CD4-positive, alpha-beta T cell treated with Interleukin-6 for 4 hours (primary cell): ENCODE data around the gene CDKN2C.
"Not testable (repeated sequence)": the region's sequence is repeated elsewhere in the genome, so short reads cannot be mapped to it uniquely, and the experiment has no call there.

ENCODE experiments used
- DNase-seq: peaks from one replicate; pipeline ENCODE4 v3.0.0-alpha.2; 2020; ENCODE audit warnings: mixed read lengths

Gene CDKN2C

DNA sequence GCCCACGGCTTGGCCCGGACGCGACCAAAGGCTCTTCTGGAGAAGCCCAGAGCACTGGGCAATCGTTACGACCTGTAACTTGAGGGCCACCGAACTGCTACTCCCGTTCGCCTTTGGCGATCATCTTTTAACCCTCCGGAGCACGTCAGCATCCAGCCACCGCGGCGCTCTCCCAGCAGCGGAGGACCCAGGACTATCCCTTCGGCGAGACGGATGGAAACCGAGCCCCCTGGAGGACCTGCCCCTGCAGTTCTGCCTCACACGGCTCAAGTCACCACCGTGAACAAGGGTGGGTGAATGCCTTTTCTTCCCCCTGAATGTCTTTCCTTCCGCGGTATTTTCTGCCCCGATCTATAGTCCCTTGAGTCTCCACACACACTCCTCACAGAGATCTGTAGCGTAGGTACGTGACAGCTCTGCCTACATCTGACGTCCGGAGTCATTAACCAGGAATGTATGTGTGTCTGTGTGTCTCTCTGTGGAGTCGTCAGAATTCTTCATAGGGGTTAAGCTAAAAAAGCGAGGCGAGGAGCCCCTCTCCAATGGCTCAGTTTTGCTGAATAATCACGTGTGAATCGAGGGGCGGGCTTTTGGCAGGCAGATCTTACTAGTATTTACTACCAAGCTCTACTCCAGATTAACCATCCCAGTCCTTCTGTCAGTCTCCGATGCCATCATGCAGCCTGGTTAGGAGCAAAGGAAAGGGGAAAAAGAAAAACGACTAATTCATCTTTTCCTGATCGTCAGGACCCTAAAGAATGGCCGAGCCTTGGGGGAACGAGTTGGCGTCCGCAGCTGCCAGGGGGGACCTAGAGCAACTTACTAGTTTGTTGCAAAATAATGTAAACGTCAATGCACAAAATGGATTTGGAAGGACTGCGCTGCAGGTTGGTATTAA lies at the start of gene CDKN2C:
TSS of gene CDKN2C (plus strand) at position 635 of the 898 bp plus-strand sequence. CDS start at position 759, 124 bp downstream.
- peak; percentile 59 for DNase-seq

DNA sequence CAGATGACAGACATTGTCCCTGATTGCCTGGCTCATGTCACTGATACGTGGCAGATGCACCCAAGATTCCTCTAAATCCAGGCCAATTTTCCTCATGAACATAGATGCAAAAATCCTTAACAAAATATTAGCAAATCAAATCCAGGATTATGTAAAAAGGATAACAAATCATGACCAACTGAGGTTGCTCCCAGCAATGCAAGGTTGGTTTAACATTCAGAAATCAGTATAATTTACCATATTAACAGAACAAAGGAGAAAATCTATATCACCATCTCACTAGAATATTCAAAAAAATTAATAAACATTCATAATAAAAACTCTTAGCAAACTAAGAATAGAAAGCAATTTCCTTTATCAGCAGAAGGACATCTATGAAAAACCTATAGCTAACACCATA lies 49.6 kb upstream of the CDKN2C start:
- no peak for DNase-seq

DNA sequence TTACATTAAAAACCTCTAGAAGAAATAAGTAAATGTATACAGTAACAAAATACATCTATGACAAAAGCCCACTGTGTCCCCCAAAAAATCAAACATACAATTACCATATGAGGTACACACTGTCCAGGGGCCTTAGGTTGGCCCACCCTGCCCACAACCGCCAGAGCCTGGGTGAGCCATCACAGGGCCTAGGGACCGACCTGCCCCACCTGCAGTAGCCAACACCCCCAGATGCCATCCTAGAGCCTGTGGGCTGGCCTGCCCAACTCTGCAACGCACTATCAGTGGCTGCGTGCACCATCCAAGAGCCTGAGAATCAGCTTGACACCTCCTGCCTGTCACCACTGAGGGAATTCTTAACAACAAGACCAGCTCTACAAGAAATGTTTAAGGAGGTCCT lies 49.0 kb upstream of the CDKN2C start:
- no peak for DNase-seq

DNA sequence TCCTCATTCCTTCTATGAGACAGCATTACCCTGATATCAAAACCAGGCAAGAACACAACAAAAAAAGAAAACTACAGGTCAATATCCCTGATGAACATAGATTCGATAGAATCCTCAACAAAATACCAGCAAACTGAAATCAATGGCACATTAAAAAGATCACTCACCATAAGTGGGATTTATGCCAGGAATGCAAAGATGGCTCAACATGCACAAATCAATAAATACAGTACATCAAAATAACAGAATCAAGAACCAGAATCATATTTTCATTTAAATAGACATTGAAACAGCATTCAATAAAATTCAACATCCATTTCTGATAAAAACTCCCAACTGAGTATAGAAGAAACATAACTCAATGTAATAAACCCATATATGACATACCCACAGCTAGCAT lies 46.5 kb upstream of the CDKN2C start:
- DNase-seq: no peak

DNA sequence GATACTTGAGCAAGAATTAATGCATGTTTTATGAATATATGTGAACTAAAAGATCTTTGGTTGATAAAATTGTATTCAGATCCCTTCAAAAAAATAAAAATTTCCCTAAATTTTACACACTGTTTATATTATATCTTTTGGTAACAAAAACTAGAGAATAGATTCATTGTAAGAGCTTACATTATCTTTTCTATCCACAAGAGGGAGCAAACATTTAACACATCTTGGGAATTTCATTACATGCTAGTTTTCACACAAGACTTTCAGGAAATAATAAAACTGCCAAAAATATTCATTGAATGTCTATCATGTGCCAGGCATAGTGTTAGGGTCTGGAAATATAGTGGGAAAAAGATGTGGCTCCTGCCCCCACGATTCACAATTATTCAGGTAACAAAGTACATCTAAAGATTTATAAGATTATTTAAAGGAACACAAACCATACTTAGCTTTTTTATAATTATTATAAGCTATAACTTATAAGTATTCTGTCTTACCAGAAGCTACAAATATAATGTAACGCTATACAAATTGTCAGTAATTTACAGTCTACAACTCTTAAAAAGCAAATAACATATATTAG lies 40.6 kb upstream of the CDKN2C start:
- DNase-seq: no peak

DNA sequence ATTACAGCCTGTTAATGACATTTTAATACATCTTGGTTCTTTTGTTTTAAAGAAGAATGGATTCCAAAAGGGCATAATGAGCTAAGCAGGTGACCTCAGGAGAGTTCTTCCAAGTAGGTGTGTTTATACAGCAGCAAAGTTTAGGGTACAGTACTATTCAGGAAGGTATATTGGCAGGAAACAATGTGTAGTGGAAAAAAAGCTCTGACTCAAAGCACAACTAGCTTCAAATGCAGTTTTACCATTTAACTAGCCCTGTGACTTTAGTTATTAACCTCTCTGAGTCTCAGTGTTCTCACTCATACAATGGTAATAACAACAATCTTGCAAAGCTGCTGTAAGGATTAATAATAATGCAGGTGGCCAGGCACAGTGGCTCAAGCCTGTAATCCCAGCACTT lies 39.9 kb upstream of the CDKN2C start:
- no peak for DNase-seq

DNA sequence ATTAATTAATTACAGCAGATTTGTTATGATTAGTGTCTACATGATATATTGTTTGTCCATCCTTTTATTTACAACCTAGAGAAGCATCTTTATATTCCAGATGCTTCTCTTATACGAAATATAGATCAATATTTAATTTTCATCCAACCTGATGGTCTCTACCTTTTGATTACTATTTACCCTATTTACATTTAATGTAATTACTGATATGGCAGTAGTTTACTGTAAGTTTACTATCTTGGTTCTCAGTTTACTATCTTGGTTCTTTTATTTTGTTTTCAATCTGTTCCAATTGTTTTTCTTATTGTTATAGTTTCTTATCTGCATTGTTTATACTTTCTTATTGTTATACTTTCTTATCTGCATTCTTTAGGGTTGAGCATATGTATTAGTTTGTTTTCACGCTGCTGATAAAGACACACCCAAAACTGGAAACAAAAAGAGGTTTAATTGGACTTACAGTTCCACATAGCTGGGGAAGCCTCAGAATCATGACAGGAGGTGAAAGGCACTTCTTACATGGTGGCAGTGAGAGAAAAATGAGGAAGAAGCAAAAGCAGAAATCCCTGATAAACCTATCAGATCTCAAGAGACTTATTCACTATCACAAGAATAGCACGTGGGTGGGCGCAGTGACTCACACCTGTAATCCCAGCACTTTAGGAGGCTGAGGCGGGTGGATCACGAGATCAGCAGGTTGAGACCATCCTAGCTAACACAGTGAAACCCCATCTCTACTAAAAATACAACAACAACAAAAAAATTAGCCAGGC lies 38.9 kb upstream of the CDKN2C start:
- no peak for DNase-seq

DNA sequence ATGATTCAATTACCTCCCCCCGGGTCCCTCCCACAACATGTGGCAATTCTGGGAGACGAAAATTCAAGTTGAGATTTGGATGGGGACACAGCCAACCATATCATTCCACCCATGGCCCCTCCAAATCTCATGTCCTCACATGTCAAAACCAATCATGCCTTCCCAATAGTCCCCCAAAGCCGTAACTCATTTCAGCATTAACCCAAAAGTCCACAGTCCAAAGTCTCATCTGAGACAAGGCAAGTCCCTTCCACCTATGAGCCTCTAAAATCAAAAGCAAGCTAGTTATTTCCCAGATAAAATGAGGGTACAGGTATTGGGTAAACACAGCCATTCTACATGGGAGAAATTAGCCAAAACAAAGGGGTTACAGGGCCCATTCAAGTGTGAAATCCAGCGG lies 38.0 kb upstream of the CDKN2C start:
- DNase-seq: not testable (repeated sequence)

DNA sequence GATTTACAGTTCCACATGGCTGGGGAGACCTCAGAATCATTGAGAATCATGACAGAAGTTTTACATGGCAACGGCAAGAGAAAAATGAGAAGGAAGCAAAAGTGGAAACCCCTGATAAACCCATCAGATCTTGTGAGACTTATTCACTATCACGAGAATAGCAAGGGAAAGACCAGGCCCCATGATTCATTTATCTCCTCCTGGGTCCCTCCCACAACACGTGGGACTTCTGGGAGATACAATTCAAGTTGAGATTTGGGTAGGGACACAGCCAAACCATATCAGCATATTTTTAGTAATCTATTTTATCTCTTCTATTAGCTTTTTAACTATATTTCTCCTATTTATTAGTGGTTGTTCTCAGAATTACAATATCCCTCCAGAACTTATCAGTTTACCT lies 36.3 kb upstream of the CDKN2C start:
- DNase-seq: not testable (repeated sequence)

DNA sequence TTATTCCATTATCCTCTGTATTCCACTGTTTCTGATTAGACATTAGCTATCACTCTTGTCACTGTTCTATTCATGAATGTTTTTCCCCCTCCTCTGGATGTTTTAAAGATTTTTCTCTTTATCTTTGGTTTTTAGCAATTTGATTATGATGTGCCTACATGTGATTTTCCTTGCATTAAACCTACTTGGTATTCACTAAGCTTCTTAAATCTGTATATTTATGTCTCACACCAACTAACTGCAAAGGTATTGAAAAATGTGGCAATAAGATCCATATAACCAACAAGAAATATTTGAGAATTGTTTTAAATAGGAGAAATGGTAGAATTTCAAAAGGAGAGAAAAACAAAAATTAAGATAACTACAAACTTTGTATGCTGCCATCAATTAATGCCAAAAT lies 35.2 kb upstream of the CDKN2C start:
- no peak for DNase-seq

DNA sequence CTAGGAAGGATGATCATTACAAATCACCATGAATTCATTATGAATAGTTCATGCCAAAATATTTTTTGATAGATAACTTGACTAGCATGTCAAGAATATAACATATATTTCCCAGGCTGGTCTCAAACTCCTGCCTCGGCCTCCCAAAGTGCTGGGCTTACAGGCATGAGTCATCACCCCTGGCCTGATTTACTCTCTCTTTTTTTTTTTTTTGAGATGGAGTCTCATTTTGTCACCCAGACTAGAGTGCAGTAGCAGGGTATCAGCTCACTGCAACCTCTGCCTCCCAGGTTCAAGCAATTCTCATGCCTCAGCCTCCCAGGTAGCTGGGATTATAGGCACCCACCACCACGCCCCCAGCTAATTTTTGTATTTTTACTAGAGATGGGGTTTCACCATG lies 34.8 kb upstream of the CDKN2C start:
- DNase-seq: peak; percentile 1

DNA sequence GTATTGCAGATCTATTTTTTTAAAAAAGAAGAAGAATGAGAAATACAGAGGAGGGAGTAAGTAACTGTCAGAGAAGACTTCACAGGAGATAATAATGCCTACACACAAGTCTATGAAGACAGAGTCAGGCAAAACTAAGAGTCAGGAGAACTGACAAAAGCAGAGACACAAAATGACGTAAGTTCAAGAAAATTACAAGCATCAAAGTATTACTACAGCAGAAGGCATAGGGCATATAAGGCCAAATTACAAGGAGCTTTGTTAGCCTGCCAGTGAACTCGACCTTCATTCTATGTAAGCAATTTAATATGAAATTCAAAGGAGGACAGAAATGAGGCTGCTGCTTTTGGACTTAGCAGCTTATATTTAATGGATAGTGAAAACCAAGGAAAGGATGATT lies 33.7 kb upstream of the CDKN2C start:
- no peak for DNase-seq

DNA sequence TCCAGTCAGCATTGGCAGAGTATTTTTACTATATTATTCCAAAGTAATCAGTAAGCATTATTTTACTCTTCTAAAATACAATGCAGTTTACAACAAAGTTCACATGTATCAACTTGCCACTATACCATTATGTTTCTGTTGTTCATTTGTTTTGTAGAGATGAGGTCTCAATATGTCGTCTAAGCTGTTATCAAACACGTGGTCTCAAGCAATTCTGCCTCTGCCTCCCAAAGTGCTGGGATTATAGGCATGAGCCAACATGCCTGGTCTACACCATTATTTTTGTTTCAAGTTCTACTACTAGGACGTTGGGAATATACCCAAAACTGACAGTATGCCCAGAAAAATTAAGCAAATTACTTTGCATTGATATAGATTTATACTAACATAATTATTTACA lies 29.8 kb upstream of the CDKN2C start:
- no peak for DNase-seq

DNA sequence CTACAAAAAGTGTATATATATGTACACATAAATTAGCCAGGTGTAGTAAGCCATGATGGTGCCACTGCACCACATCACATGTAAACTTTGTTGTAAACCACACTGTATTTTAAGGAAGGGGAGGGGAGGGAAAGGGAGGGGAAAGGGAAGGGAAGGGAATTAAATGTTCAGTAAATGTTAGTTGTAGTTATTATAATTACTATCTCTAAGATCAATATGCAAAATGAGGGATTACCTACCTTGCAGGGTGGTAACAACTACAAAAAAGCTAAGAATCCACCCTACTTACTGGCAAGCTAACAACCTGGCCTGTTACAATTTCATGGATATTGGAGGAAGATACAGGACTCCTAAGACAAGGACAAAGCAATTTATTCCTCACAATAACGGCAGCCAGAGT lies 27.7 kb upstream of the CDKN2C start:
- DNase-seq: no peak

DNA sequence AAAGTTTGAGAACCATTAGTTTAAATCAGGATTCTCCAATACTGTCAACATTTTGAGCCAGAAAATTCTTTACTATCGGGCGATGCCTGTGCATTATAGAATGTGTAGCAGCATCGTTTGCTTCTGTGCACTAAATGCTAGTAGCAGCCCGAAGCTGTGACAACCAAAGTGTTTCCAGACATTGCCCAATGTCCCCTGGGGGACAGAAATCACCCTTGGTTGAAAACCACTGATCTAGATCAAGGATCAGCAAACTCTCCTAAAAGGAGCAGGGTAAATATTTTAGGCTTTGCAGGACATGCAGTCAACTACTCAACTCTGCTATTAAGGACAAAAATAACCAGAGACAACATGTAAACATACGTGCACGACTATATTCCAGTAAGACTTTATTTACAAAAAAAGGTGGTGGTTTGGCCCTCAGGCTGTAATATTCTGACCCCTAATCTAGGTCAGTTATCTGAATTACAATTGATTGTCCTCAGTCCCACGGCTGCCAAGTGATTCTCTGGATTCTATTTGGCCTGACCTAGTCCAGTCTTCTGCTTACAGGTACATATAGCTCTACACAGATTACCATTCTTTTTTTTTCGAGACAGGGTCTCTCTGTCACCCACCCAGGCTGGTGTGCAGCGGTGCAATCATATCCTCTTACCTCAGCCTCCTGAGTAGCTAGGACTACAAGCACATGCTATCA lies 20.6 kb upstream of the CDKN2C start:
- no peak for DNase-seq

DNA sequence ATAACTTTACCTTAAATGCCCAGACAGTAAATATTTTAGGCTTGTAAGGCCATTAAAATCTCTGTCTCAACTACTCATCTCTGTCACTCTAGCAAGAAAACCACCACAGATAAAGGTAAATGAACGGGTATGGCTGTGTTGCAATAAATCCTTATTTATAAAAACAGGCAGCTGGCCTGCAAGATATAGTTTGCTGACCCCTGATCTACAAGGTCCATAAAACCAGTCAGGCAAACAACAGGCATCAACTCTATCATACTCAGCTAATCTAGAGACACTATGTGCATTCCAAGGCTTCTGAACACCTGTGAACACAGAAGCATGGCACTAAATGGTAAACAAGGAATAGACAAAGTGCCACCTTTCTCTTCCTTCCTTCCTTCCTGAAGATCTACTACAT lies 19.6 kb upstream of the CDKN2C start:
- DNase-seq: no peak

DNA sequence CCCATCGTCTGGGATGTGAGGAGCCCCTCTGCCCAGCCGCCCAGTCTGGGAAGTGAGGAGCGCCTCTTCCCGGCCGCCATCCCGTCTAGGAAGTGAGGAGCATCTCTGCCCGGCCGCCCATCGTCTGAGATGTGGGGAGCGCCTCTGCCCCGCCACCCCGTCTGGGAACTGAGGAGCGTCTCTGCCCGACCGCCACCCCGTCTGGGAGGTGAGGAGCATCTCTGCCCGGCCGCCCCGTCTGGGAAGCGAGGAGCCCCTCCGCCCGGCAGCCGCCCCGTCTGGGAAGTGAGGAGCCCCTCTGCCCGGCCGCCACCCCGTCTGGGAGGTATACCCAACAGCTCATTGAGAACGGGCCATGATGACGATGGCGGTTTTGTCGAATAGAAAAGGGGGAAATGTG lies 17.5 kb upstream of the CDKN2C start:
- DNase-seq: not testable (repeated sequence)

DNA sequence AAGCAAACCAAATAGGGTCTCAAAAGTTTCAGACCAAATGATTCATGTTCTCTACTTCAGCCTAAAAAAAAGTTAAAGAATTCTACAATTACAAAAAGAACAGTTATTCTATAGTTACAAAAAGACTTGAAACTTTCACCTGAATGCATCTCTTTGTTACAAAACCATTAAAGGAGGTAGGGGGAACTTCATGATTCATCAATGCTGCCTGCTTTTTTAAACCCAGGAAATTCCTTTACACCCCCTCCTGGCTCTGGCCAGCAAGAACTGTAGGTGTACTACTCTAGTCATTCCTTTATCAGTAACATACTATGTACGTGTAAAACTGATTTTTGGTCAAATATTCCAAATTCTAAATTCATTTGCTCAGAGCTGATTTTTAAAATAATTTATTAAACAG lies 14.9 kb upstream of the CDKN2C start:
- no peak for DNase-seq

DNA sequence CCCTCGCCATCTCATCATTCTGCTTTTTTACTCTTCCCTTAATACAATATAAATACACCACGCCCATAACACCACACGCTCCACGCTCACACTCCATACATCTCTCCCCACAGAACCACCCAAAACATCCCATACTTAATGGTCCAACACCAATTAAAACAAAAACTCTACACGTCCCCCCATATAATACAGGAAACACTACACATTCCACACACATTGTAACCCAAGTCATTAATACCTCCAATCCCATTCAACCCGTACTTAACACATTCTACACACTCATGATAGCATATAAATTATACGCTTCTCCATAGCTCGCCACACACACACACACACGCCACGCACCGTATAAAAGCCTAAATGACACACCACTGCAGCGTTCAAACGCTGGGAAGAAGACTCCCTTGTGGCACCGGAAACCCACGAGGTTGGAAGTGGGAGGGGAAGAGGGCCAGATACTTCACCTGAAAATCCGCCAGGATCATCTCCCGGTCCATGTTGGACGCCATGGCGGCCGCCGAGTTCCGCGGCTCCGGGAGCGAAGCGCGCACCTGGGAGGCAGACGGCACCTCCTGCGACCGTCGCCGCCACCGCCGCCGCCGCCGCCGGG lies 10.6 kb upstream of the CDKN2C start:
- DNase-seq: peak; percentile 3

DNA sequence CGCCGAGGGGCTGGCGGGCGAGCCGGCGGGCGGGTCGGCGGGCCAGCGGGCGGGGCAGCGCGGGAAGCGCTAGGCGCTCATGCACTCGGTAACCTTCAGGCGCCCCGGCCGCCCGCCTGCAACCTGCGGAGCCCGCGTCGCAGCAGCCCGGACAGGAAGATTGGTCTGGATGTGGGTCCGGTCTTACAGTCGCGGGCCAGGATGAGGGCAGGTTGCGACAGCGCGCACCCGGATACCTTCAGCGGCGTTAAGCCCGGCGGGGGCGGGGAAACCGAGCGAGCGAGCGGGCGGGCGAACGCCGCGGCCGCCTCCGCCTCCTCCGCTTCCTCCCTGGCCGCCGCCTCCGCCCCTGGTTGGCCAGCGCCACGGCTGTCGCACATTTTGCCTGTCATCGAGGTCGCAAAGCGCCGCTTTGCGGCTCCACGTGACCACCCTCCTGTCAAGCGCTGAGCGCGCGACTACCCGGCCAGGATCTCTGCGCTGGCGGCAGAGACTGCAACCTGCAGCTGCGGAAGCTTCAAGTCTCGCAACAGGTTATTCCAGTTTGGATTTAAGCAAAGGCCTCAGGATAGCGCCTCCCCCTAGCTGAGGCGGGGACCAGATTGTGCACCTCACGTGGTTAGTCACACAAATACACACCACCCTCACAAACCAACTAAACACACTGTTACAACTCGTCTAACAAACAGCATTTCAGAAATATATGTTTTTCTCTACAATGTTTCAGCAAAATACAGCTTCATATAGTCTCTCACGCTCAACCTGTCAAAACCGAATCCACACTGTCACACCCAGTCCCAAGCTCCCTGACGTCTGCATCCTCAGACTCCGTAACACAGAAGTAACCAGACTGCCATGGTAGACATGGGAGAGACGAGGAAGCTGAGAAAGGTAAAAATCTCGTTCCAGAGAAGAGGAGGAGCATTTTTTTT lies 9.9 kb upstream of the CDKN2C start, which contains the start of gene FAF1:
TSS of gene FAF1 (minus strand) at position 355 of the 932 bp plus-strand sequence. CDS start 456 bp downstream, outside the sequence.
- DNase-seq: peak; percentile 97

DNA sequence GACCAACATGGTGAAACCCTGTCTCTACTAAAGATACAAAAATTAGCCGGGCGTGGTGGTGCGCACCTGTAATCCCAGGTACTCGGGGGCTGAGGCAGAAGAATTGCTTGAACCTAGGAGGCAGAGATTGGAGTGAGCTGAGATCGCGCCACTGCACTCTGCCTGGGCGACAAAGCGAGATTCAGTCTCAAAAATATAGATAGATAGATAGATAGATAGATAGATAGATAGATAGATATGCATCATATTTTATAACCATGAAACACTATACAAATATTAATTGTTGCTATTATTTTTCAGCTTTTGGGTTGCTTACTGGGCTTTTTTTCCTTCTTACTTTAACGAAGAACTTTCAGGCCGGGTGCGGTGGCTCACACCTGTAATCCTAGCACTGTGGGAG lies 5.2 kb upstream of the CDKN2C start:
- no peak for DNase-seq
